GM23338 (cell line): ENCODE measurements around the gene SRGAP2B.
"Not testable (repeated sequence)": the region's sequence is repeated elsewhere in the genome, so short reads cannot be mapped to it uniquely, and the experiment has no call there.

Experiments
- CREB1 ChIP-seq: fragments of 250-450 bp; sonication (Bioruptor Pico); IDR thresholded peaks from 2 replicates; pipeline ENCODE4 v1.5.0; 2020; ENCODE audit warnings: low read depth, mild to moderate bottlenecking, moderate library complexity
- EZH2 ChIP-seq: fragments of 200-600 bp; sonication (generic); IDR thresholded peaks from one replicate; pipeline ENCODE4 v1.8.0; 2017; ENCODE audit warnings: antibody characterized with exemption, mild to moderate bottlenecking, low read depth; ENCODE audit not compliant: unreplicated experiment
- EZH2phosphoT487 ChIP-seq: fragments of 200-600 bp; sonication (generic); IDR thresholded peaks from one replicate; pipeline ENCODE4 v1.8.1; 2018; ENCODE audit warnings: antibody characterized with exemption; ENCODE audit not compliant: unreplicated experiment
- JUNB ChIP-seq: IDR thresholded peaks from one replicate; pipeline ENCODE4 v1.6.1; 2016; ENCODE audit warnings: antibody characterized with exemption; ENCODE audit not compliant: unreplicated experiment
- POLR2AphosphoS5 ChIP-seq: IDR thresholded peaks from 2 replicates; pipeline ENCODE4 v1.6.1; 2016; ENCODE audit warnings: antibody characterized with exemption, low read depth
- ZNF331 ChIP-seq: fragments of 250-450 bp; sonication (Bioruptor Pico); IDR thresholded peaks from 2 replicates; pipeline ENCODE4 v1.5.0; 2020; ENCODE audit warnings: low read depth, mild to moderate bottlenecking, moderate library complexity
- TF ChIP-seq, protein P1 (sequence below), 2 experiments: fragments of 200-600 bp in 1 of 2; sonication (generic) in 1 of 2; conservative IDR thresholded peaks; 2 replicates each; pipeline versions ENCODE4 v1.5.1 to v1.6.1; 2016 to 2017; ENCODE audit warnings: antibody characterized with exemption in 2 of 2, low read depth in 2 of 2, mild to moderate bottlenecking in 2 of 2, moderate library complexity in 1 of 2
- TF ChIP-seq, protein P2 (sequence below): IDR thresholded peaks from one replicate; pipeline ENCODE4 v1.6.1; 2018; ENCODE audit warnings: antibody characterized with exemption; ENCODE audit not compliant: unreplicated experiment

- TF ChIP-seq, protein P1, sequence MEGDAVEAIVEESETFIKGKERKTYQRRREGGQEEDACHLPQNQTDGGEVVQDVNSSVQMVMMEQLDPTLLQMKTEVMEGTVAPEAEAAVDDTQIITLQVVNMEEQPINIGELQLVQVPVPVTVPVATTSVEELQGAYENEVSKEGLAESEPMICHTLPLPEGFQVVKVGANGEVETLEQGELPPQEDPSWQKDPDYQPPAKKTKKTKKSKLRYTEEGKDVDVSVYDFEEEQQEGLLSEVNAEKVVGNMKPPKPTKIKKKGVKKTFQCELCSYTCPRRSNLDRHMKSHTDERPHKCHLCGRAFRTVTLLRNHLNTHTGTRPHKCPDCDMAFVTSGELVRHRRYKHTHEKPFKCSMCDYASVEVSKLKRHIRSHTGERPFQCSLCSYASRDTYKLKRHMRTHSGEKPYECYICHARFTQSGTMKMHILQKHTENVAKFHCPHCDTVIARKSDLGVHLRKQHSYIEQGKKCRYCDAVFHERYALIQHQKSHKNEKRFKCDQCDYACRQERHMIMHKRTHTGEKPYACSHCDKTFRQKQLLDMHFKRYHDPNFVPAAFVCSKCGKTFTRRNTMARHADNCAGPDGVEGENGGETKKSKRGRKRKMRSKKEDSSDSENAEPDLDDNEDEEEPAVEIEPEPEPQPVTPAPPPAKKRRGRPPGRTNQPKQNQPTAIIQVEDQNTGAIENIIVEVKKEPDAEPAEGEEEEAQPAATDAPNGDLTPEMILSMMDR (conservative IDR thresholded peaks at IDR 0.05; ENCODE audit: low read depth in 2 of 2): not testable (repeated sequence)
- TF ChIP-seq EZH2; POLR2AphosphoS5; CREB1 (CRISPR knock-in tag); ZNF331 (CRISPR knock-in tag); JUNB; EZH2phosphoT487: not testable (repeated sequence)
- TF ChIP-seq, protein P2, sequence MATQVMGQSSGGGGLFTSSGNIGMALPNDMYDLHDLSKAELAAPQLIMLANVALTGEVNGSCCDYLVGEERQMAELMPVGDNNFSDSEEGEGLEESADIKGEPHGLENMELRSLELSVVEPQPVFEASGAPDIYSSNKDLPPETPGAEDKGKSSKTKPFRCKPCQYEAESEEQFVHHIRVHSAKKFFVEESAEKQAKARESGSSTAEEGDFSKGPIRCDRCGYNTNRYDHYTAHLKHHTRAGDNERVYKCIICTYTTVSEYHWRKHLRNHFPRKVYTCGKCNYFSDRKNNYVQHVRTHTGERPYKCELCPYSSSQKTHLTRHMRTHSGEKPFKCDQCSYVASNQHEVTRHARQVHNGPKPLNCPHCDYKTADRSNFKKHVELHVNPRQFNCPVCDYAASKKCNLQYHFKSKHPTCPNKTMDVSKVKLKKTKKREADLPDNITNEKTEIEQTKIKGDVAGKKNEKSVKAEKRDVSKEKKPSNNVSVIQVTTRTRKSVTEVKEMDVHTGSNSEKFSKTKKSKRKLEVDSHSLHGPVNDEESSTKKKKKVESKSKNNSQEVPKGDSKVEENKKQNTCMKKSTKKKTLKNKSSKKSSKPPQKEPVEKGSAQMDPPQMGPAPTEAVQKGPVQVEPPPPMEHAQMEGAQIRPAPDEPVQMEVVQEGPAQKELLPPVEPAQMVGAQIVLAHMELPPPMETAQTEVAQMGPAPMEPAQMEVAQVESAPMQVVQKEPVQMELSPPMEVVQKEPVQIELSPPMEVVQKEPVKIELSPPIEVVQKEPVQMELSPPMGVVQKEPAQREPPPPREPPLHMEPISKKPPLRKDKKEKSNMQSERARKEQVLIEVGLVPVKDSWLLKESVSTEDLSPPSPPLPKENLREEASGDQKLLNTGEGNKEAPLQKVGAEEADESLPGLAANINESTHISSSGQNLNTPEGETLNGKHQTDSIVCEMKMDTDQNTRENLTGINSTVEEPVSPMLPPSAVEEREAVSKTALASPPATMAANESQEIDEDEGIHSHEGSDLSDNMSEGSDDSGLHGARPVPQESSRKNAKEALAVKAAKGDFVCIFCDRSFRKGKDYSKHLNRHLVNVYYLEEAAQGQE: not testable (repeated sequence)
These were observed 29.8 kb downstream of the SRGAP2B start for GRCh38 chr1:145065194-145065826.
